HCT116 (cell line): ENCODE data around the gene KIAA1549. TPM values are rescaled to one million over a fixed set of nuclear protein-coding genes. Genes with fewer than 3 reads are reported as not detected.
"Not testable (repeated sequence)": the region's sequence is repeated elsewhere in the genome, so short reads cannot be mapped to it uniquely, and the experiment has no call there.

ENCODE experiments used
- ATAC-seq: fragments of 200-7000 bp; cut with Tn5 transposase; 2 replicates; pipeline ENCODE4 v1.9.1; 2020; ENCODE audit warnings: mild to moderate bottlenecking, moderate library complexity
- BruUV-seq: library from RNA; stranded (reverse); fragments of 400-500 nt; replicated peaks from 2 replicates; lab custom pipeline; 2021; lab: Mats Ljungman, UMichigan
- CTCF ChIA-PET: fragments of 300-600 bp; sonication (Branson Sonifier 250); formaldehyde crosslinking; loops from one replicate; lab custom pipeline; 2021; ENCODE audit warnings: antibody characterized with exemption; lab: Charles Lee
- POLR2A ChIA-PET: fragments of 300-600, 350-600 bp; sonication (Branson Sonifier 250); formaldehyde crosslinking; loops from one replicate; lab custom pipeline; 2021; ENCODE audit warnings: antibody characterized with exemption; lab: Charles Lee
- RAD21 ChIA-PET, 2 experiments: fragments of 300-600 bp; sonication (Branson Sonifier 250); formaldehyde crosslinking; loops; one replicate each; lab custom pipeline; 2023; ENCODE audit warnings: low total read pairs in 2 of 2; ENCODE audit not compliant: uncharacterized antibody in 2 of 2, unreplicated experiment in 2 of 2, low non-redundant PET in 1 of 2; lab: Charles Lee
- DNase-seq: peaks from one replicate; pipeline ENCODE4 v3.0.0-alpha.2; 2010; ENCODE audit warnings: low read depth, low spot score
- H2AFZ ChIP-seq: fragments of 200-600 bp; shearing (Covaris generic), sonication (generic); 2 replicates; pipeline ENCODE4 v1.6.1; 2017; ENCODE audit warnings: low read depth, mixed run types, mixed read lengths, antibody characterized with exemption, low read length; ENCODE audit not compliant: poor library complexity, severe bottlenecking
- H3K27ac ChIP-seq: 2 replicates; pipeline ENCODE4 v1.5.1; 2012; ENCODE audit warnings: low read depth, low read length
- H3K27me3 ChIP-seq: fragments of 200-600 bp; sonication (generic); 2 replicates; pipeline ENCODE4 v1.6.1; 2016; ENCODE audit warnings: mixed run types, low read length, mixed read lengths; ENCODE audit not compliant: insufficient read depth
- H3K36me3 ChIP-seq, 2 experiments: fragments of 200-500 bp in 1 of 2; fragments of 200-600 bp in 1 of 2; sonication (Bioruptor generic) in 1 of 2; sonication (generic) in 1 of 2; 2 replicates each; pipeline versions ENCODE4 v1.5.1 to v1.6.1; 2014 to 2016; ENCODE audit warnings: low read length in 2 of 2, inconsistent platforms in 1 of 2, mixed read lengths in 1 of 2, mixed run types in 1 of 2; ENCODE audit not compliant: insufficient read depth in 2 of 2, control insufficient read depth in 1 of 2
- H3K4me1 ChIP-seq, 2 experiments: fragments of 200-600 bp in 1 of 2; sonication (generic) in 1 of 2; 2 replicates each; pipeline versions ENCODE4 v1.5.1 to v1.6.1; 2012 to 2017; ENCODE audit warnings: low read length in 2 of 2, inconsistent platforms in 1 of 2, mild to moderate bottlenecking in 1 of 2, mixed read lengths in 1 of 2, mixed run types in 1 of 2, moderate library complexity in 1 of 2; ENCODE audit not compliant: insufficient read depth in 2 of 2, control insufficient read depth in 1 of 2
- H3K4me2 ChIP-seq: fragments of 200-600 bp; sonication (generic); 2 replicates; pipeline ENCODE4 v1.6.1; 2017; ENCODE audit warnings: mixed run types, low read length, mixed read lengths
- H3K4me3 ChIP-seq, 2 experiments: fragments of 200-600 bp in 1 of 2; sonication (generic) in 1 of 2; replicated peaks in 1 of 2; 2 replicates each; pipeline ENCODE4 v1.5.1; 2011 to 2016; ENCODE audit warnings: low read length in 2 of 2, control low read depth in 1 of 2, low read depth in 1 of 2, mild to moderate bottlenecking in 1 of 2, mixed read lengths in 1 of 2, mixed run types in 1 of 2
- H3K79me2 ChIP-seq: fragments of 200-600 bp; sonication (generic); 2 replicates; pipeline ENCODE4 v1.6.1; 2017; ENCODE audit warnings: mild to moderate bottlenecking, mixed run types, low read length, moderate library complexity, mixed read lengths; ENCODE audit not compliant: insufficient read depth
- H3K9ac ChIP-seq: fragments of 200-600 bp; sonication (generic); 2 replicates; pipeline ENCODE4 v1.6.1; 2016; ENCODE audit warnings: low read length, mixed read lengths
- H3K9me2 ChIP-seq: fragments of 200-600 bp; sonication (generic), shearing (Covaris generic); 2 replicates; pipeline ENCODE4 v1.6.1; 2017; ENCODE audit warnings: mixed run types, mild to moderate bottlenecking, moderate library complexity; ENCODE audit not compliant: insufficient read depth
- H3K9me3 ChIP-seq, 2 experiments: fragments of 200-500 bp in 1 of 2; fragments of 200-600 bp in 1 of 2; sonication (Bioruptor generic) in 1 of 2; sonication (generic) in 1 of 2; 2 replicates each; pipeline ENCODE4 v1.6.1; 2014 to 2017; ENCODE audit warnings: low read length in 2 of 2, mixed read lengths in 2 of 2, inconsistent platforms in 1 of 2, low read depth in 1 of 2, mild to moderate bottlenecking in 1 of 2, mixed run types in 1 of 2, moderate library complexity in 1 of 2; ENCODE audit not compliant: control insufficient read depth in 1 of 2, insufficient read depth in 1 of 2
- H4K20me1 ChIP-seq: fragments of 200-600 bp; sonication (generic), shearing (Covaris generic); 2 replicates; pipeline ENCODE4 v1.6.1; 2017; ENCODE audit warnings: mixed run types, mild to moderate bottlenecking, moderate library complexity; ENCODE audit not compliant: insufficient read depth
- CTCF ChIP-seq, 3 experiments: fragments of 200-600 bp in 1 of 3; sonication (generic) in 1 of 3; IDR thresholded peaks in 2 of 3; conservative IDR thresholded peaks in 1 of 3; 2 replicates each; pipeline ENCODE4 v1.5.1; 2012 to 2017; ENCODE audit warnings: low read depth in 2 of 3, low read length in 2 of 3, antibody characterized with exemption in 1 of 3, borderline replicate concordance in 1 of 3, control low read depth in 1 of 3, mild to moderate bottlenecking in 1 of 3, mixed read lengths in 1 of 3, mixed run types in 1 of 3, moderate library complexity in 1 of 3; ENCODE audit not compliant: insufficient read depth in 1 of 3
- JUND ChIP-seq: IDR thresholded peaks from 2 replicates; pipeline ENCODE4 v1.6.1; 2012
- POLR2AphosphoS5 ChIP-seq: IDR thresholded peaks from 2 replicates; pipeline ENCODE4 v1.6.1; 2011; ENCODE audit warnings: mild to moderate bottlenecking, low read depth, low read length, moderate library complexity
- RAD21 ChIP-seq: IDR thresholded peaks from 2 replicates; pipeline ENCODE4 v1.6.1; 2012; ENCODE audit warnings: low read depth, mild to moderate bottlenecking
- TCF7L2 ChIP-seq: IDR thresholded peaks from 2 replicates; pipeline ENCODE4 v1.7.0; 2011; ENCODE audit warnings: borderline replicate concordance, inconsistent platforms; ENCODE audit not compliant: insufficient read depth, insufficient read length; ENCODE audit errors: extremely low read depth
- ZFX ChIP-seq: fragments of 450-650 bp; IDR thresholded peaks from 2 replicates; pipeline ENCODE4 v1.6.1; 2017
- intact Hi-C: fragments of 100-400 bp; cut with micrococcal nuclease; formaldehyde crosslinking; loops from 2 replicates; pipeline ENCODE4 v1.10.0; 2022
- total RNA-seq: library from RNA; stranded (reverse); gene quantifications from one replicate; pipeline ENCODE4 v1.2.1, GENCODE V29; 2021; ENCODE audit not compliant: unreplicated experiment

KIAA1549 gene
- total RNA-seq, 1 experiment from 2014 or later, result 3.9 TPM

- Histone ChIP-seq H3K4me1 (no peaks in the 10 kb centered on the region), H2AFZ (no peak within 1 kb of the TSS), H3K9ac (no peak within 1 kb of the TSS), H4K20me1 (no peaks in the 10 kb centered on the region), H3K27me3 (no peaks in the 10 kb centered on the region), H3K36me3 (no peaks in the 10 kb centered on the region), H3K79me2 (no peaks in the 10 kb centered on the region), H3K27ac (no peak within 1 kb of the TSS), H3K4me3 (no peak within 1 kb of the TSS), H3K9me3 (no peaks in the 10 kb centered on the region), H3K9me2 (no peaks in the 10 kb centered on the region), H3K4me2 (no peak within 1 kb of the TSS)
- ChIA-PET POLR2A (interaction anchor here (0.7 kb wide), 1 partner anchor 263 kb away, joined by 3 read pairs; no protein-coding TSS in a partner anchor), RAD21 (interaction anchor here in 1 of 2 experiments (0.7 kb wide), 2 partner anchors 229 to 401 kb away, joined by 3 to 7 read pairs; no protein-coding TSS in a partner anchor), CTCF (no interaction called here)
- intact Hi-C loops, result loop anchor here (2.0 kb wide), 1 partner anchor 113 kb away; no protein-coding TSS in a partner anchor
- TF ChIP-seq TCF7L2 (no peak), JUND (no peak), ZFX (no peak), POLR2AphosphoS5 (no peak), RAD21 (no peak)
- ATAC-seq, result no peak
- no TSS peak for BruUV-seq
- DNase-seq, result no peak
Observed at GRCh38 chr7:138797715-138798320, 183.4 kb downstream of the KIAA1549 start, which contains the start of the genes ATP6V0A4 and TMEM213. Gene ATP6V0A4 (minus strand): TSS chr7:138798196. CDS start chr7:138771247, 26,949 bp downstream. Gene TMEM213 (plus strand): TSS chr7:138797994. CDS start chr7:138798105, 111 bp downstream.

GRCh38 chr7:138797046-138797445 lies 184.1 kb downstream of the KIAA1549 start:
- H3K79me2 ChIP-seq, H3K4me2 ChIP-seq, H4K20me1 ChIP-seq, CTCF ChIA-PET, H3K36me3 ChIP-seq, H3K27me3 ChIP-seq, H3K27ac ChIP-seq, H3K4me1 ChIP-seq, BruUV-seq, H3K9me3 ChIP-seq, H3K9me2 ChIP-seq, H3K9ac ChIP-seq, DNase-seq, H2AFZ ChIP-seq, intact Hi-C loops, H3K4me3 ChIP-seq: not testable (repeated sequence)
- peak; percentile 47 for ATAC-seq
- ChIA-PET POLR2A (interaction anchor here (0.7 kb wide), 1 partner anchor 262 kb away, joined by 3 read pairs; no protein-coding TSS in a partner anchor), RAD21 (interaction anchor here (0.7 kb wide), 3 partner anchors 228 to 400 kb away, joined by 3 to 7 read pairs (median 3); no protein-coding TSS in a partner anchor)
- TF ChIP-seq CTCF (IDR thresholded peaks at IDR 0.05 in 2 of 3, conservative IDR thresholded peaks at IDR 0.05 in 1 of 3; ENCODE audit: borderline replicate concordance in 1 of 3, insufficient read depth in 1 of 3, low read depth in 2 of 3, low read length in 2 of 3) (peak in 2 of 3 experiments; percentile 27 to 30; a peak in 3 of 6 replicates), RAD21 (peak; percentile 21; the same call in 1 of the 2 replicates)
